Keratinocyte (primary cell): ENCODE data around the gene PRELID1.

ENCODE experiments used
- CTCF ChIP-seq, 3 experiments: IDR thresholded peaks in 1 of 3; conservative IDR thresholded peaks in 1 of 3; optimal IDR thresholded peaks in 1 of 3; 2 replicates in 2 of 3; 3 replicates in 1 of 3; pipeline versions ENCODE3 to v1.5.1; 2011; ENCODE audit warnings: low read length in 3 of 3, mild to moderate bottlenecking in 3 of 3, moderate library complexity in 2 of 3, control low read depth in 1 of 3, inconsistent platforms in 1 of 3; ENCODE audit not compliant: insufficient read depth in 2 of 3; ENCODE audit errors: extremely low read depth in 1 of 3
- EZH2 ChIP-seq: IDR thresholded peaks from one replicate; pipeline ENCODE4 v1.6.1; 2012; ENCODE audit warnings: inconsistent platforms, mild to moderate bottlenecking, low read length, moderate library complexity

- no peak for TF ChIP-seq CTCF (optimal IDR thresholded peaks at IDR 0.05 in 1 of 3, IDR thresholded peaks at IDR 0.05 in 1 of 3, conservative IDR thresholded peaks at IDR 0.05 in 1 of 3; ENCODE audit: extremely low read depth in 1 of 3, insufficient read depth in 2 of 3, low read length in 3 of 3)
- TF ChIP-seq EZH2, result no peak
These were observed 11.1 kb downstream of the PRELID1 start for GRCh38 chr5:177314376-177315342.
